Spleen (tissue), 7 donors: ENCODE measurements around the gene GRIP1.

Experiments
- POLR2A ChIP-seq, 3 donors: fragments of 450-650 bp; IDR thresholded peaks; one replicate each; pipeline ENCODE4 v1.5.1; 2017; ENCODE audit warnings: antibody characterized with exemption in 3 of 3, mild to moderate bottlenecking in 1 of 3
- TF ChIP-seq, protein P1 (sequence below), 11 experiments: fragments of 200-600 bp in 7 of 11; fragments of 450-650 bp in 4 of 11; sonication (generic) in 4 of 11; IDR thresholded peaks in 8 of 11; conservative IDR thresholded peaks in 3 of 11; 1 replicate in 7 of 11; 2 replicates in 4 of 11; pipeline versions ENCODE4 v1.4.0 to v1.8.0; 2016 to 2021; ENCODE audit warnings: antibody characterized with exemption in 11 of 11, inconsistent platforms in 4 of 11, mild to moderate bottlenecking in 1 of 11
- donor health status: DM: no; HTN: no; CAD: no; lungs with moderate emphysema.
- donor health status: DM: no; HTN: no; CAD: no.
- donor health status: DM: no; HTN: no; CAD: no.

DNA sequence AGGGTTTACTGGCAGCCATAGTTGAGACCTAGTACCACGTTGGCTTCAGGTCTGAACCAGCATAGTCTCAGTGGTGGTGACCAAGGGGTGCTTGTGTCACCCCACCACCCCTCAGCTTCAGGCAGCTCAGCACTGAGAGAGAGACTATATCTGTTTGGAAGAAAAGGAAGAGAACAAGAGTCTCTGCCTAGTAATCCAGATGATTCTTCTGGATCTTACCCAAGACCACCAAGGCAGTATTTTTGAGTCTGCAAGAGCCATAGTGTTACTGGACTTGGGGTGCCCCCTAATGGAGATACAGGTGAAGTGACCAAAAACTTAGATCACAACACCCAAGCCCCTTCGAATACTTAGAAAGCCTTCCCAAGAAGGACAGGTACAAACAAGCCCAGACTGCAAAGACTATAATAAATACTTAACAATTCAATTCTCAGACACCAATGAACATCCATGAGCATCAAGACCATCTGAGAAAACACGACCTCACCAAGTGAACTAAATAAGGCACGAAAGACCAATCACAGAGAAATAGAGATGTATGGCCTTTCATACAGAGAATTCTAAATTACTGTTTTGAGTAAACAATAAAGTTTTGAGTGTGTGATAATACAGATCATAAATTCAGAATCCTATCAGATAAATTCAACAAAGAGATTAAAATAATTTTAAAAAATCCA lies 269.5 kb downstream of the GRIP1 start:
- TF ChIP-seq, protein P1, sequence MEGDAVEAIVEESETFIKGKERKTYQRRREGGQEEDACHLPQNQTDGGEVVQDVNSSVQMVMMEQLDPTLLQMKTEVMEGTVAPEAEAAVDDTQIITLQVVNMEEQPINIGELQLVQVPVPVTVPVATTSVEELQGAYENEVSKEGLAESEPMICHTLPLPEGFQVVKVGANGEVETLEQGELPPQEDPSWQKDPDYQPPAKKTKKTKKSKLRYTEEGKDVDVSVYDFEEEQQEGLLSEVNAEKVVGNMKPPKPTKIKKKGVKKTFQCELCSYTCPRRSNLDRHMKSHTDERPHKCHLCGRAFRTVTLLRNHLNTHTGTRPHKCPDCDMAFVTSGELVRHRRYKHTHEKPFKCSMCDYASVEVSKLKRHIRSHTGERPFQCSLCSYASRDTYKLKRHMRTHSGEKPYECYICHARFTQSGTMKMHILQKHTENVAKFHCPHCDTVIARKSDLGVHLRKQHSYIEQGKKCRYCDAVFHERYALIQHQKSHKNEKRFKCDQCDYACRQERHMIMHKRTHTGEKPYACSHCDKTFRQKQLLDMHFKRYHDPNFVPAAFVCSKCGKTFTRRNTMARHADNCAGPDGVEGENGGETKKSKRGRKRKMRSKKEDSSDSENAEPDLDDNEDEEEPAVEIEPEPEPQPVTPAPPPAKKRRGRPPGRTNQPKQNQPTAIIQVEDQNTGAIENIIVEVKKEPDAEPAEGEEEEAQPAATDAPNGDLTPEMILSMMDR (IDR thresholded peaks at IDR 0.05 in 8 of 11, conservative IDR thresholded peaks at IDR 0.05 in 3 of 11): peak in 9 of 11 experiments; percentile 21 to 76 (median 65)
- TF ChIP-seq POLR2A (IDR thresholded peaks at IDR 0.05): no peak
